NCI-H2029 treated with DMSO at 0.1 percent for 48 hours (cell line): ENCODE results near the gene TREML1.

Experiments used
- DNase-seq: peaks from one replicate; lab custom pipeline; 2025; lab: John Stamatoyannopoulos, UW

The TREML1 gene

DNA sequence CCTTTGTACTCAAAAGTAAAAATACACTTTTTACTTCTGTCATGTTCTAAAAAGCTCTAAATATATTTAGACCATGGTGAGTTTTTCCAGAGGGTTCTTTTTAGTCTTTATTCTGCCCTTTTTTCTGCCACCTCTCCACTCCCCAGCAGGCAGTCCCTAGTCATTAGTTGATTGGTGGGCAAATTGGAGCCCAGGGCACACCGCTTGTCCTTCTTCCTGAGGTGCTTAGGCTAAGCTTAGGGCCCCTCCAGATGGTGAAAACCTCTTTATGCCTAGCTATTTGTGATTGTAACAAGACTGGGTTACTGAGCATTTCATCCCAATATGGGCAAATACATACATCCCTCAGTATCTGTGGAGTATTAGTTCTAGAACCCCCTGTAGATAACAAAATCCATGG, 6.2 kb downstream of the TREML1 start:
- no peak for DNase-seq

DNA sequence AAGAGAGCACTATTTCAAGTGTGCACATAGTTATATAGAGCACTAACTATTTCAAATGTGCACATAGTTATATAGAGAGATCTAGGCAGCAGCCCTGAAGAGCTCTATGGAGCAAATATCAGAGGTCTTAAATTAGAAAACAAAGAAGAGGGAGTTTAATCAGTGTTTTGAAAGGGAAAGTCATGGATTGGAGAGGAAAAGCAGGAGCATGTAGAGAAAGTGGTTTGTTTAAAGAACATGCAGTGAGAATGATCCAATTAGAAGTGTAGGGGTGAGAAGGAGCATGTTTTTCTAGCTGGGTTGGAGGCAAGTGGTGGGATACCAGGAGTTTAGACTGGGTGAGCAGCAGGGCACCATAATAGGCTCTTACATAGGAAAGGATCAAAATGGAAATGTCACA, 17.2 kb downstream of the TREML1 start:
- DNase-seq: no peak

DNA sequence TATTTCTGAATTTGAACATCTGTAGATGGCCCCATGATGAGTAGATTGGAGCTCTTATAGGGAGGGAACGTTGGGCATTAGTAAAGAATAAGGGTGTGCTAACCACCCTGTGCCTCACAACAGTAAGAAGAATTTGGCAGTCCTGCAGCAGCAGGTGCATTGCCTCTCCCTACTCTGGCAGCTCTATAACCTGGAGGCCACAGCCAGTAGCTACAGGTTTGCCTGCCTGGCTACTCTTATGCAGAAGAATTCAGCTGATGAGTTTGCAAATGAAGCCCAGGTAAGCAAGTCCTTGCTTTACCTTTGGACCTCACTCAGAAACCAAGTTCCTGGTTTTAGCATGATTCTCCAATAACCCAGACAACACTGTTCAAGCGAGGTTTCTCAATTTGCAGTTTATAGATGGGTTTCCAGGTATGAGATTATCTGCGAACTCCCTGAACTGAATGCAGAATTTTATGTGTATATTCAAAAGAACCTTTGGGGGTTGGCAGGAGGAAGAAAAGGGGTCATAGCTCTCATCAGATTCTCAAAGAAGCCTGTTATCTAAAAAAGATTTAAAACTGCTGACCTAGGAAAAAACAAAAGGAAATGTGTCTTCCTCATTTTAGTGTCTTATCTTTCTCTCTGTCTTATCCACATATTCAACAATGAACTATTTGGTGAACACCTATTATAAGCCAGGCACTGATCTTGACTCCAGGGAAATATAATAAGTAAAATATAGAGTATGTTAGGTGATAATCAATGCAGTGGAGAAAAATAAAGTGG, 18.9 kb downstream of the TREML1 start:
- DNase-seq: no peak

- DNase-seq: no peak
These were observed 21.9 kb downstream of the TREML1 start for GRCh38 chr6:41132254-41132653.

- no peak for DNase-seq
These were observed 28.9 kb downstream of the TREML1 start for GRCh38 chr6:41125282-41125681.

DNA sequence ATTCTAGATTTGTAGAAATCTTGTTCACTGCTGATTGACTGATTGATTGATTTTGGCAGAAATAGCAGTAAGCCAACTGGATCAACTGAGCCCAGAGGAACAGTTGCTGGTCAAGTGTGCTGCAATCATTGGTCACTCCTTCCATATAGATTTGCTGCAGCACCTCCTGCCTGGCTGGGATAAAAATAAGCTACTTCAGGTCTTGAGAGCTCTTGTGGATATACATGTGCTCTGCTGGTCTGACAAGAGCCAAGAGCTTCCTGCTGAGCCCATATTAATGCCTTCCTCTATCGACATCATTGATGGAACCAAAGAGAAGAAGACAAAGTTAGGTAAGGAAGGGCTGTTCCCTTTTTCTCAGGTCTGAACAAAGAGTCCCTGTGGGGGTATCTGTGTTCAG, 31.2 kb downstream of the TREML1 start:
- peak; percentile 48 for DNase-seq

GRCh38 chr6:41122373-41122772, 31.8 kb downstream of the TREML1 start:
- no peak for DNase-seq

- no peak for DNase-seq
These were observed 34.1 kb downstream of the TREML1 start for GRCh38 chr6:41120058-41120457.

DNA sequence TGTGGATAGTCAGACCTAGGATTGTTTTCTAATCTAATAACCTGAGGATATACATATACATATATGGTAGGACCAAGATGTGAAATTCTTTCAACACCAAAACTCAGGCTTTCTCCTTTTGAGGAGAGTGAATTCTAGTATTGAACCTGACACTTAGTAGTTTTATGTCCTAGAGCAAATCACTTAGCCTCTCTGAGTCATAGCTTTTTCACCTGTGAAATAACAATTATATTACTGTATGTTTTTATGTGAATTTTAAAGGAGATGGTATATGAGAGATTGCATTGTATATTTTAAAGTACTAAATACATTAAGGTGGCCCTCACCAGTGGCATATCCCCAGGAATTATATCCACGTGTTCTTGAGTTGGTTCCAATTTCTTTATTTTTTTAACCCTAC, 34.6 kb downstream of the TREML1 start:
- DNase-seq: no peak

GRCh38 chr6:41115027-41115426, 39.1 kb downstream of the TREML1 start:
- peak; percentile 33 for DNase-seq

- DNase-seq: no peak
These were observed 43.1 kb downstream of the TREML1 start for GRCh38 chr6:41111017-41111416.

DNA sequence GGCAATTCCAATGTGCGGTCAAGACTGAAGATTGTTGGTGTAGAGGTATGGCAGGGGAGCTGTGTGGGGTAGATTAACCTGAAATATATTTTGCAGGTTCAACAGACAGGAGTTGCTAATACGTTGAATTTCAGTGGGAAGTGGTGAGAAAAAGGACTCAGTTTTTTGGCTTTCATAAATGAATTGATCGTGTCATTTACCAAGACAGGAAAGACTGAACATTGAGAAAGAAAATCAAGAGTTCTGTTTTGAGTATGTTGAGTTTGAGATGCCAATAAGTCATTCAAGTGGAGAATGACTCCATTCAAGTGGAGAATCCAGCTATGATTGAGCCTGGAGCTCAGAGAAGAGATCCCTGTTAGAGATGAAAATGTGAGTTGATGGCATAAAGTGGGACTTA, 50.3 kb downstream of the TREML1 start:
- DNase-seq: no peak

GRCh38 chr6:41100871-41101287, 53.3 kb downstream of the TREML1 start:
- DNase-seq: no peak
